Tibial artery (tissue), 4 donors: ENCODE measurements around the gene SCARF1.

ENCODE experiments used
- DNase-seq, 2 donors: peaks; one replicate each; pipeline ENCODE4 v3.0.0-alpha.2; 2019
- H3K27ac ChIP-seq, 2 donors: fragments of 200-600 bp; sonication (generic) in 1 of 2; 1 replicate in 1 of 2; 2 replicates in 1 of 2; pipeline ENCODE4 v1.5.1; 2018 to 2019; ENCODE audit warnings: mild to moderate bottlenecking in 1 of 2
- H3K27me3 ChIP-seq, 2 donors: fragments of 200-600 bp; sonication (generic) in 1 of 2; one replicate each; pipeline versions ENCODE4 v1.5.1 to v1.6.0; 2016 to 2019
- H3K36me3 ChIP-seq, 3 donors: fragments of 200-600 bp; sonication (generic) in 2 of 3; one replicate each; pipeline ENCODE4 v1.5.1; 2016 to 2019; ENCODE audit warnings: mild to moderate bottlenecking in 2 of 3
- H3K4me1 ChIP-seq, 4 donors: fragments of 200-600 bp; sonication (generic) in 2 of 4; 1 replicate in 3 of 4; 2 replicates in 1 of 4; pipeline ENCODE4 v1.5.1; 2016 to 2019
- H3K4me3 ChIP-seq, 2 donors: fragments of 200-600 bp; sonication (generic) in 1 of 2; 1 replicate in 1 of 2; 2 replicates in 1 of 2; pipeline ENCODE4 v1.5.1; 2018 to 2019; ENCODE audit warnings: mild to moderate bottlenecking in 2 of 2
- H3K9me3 ChIP-seq, 3 donors: fragments of 200-600 bp; sonication (generic) in 1 of 3; one replicate each; pipeline ENCODE4 v1.5.1; 2016 to 2019
- intact Hi-C: fragments of 100-400 bp; cut with DNase I; formaldehyde crosslinking; loops from one replicate; pipeline ENCODE4 v1.15.0; 2023; ENCODE audit warnings: low total_unique reads
- TF ChIP-seq, protein P1 (sequence below), 2 experiments: fragments of 200-600 bp in 1 of 2; fragments of 450-650 bp in 1 of 2; IDR thresholded peaks; one replicate each; pipeline ENCODE4 v1.5.1; 2017 to 2019; ENCODE audit warnings: antibody characterized with exemption in 2 of 2, mild to moderate bottlenecking in 1 of 2, moderate library complexity in 1 of 2

SCARF1 gene

DNA sequence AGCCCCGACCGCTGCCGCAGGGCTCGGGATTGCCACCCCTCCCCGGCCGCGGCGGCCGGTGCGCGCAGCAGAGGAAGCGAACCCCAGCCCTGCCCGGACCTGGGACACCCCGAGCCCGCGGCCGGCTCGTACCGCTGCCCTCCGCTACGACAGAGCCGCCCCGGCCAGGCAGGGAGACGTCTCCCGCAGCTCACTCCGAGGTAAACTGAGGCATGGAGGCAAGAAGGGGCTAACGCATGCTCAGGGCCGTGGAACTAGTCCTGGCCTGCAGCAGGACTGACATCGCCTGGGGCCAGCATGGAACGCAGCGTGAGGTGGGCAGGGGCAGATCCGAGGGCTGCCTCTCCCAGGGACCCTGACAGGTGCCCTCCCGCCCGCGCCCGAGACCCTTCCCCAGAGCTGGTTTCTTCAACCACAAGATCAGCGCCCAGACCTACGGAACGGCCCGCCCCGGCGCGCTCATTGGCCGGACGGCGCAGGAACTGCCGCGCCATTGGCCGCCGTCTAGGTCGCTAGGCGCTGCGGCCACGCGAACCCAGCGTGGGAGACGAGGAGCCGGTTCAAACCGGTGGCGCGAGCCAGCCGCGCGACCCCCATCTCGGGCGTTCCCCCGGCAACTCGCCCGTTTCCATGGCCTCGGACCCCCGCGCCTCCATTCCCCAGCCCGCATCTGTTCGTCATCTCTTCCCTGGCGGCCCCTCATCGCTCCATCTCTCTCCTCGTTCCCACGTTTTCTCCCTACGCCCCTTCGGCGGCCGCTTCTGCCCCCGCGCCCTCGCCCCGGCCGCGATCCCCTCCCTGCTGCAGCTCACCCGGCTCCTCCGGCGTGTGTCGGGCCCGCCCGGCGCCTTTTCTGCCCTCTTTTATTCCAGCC, 17.3 kb downstream of the SCARF1 start, which contains the start of gene SLC43A2:
Gene SLC43A2 (minus strand): TSS at position 853 of the 874 bp plus-strand sequence. CDS start 960 bp downstream, outside the sequence.
- Histone ChIP-seq H3K27me3 (no peaks in the 10 kb centered on the region), H3K36me3 (no peaks in the 10 kb centered on the region), H3K9me3 (no peaks in the 10 kb centered on the region), H3K4me1 (peaks cover 0 to 31% (median 24%) of the 10 kb centered on the region in 4 donors), H3K27ac (peak within 1 kb of the TSS; percentile 85 to 87), H3K4me3 (peak within 1 kb of the TSS; percentile 64 to 79)
- intact Hi-C loops, result loop anchor here (2.0 kb wide), 1 partner anchor 53 kb away; no protein-coding TSS in a partner anchor
- TF ChIP-seq, protein P1, sequence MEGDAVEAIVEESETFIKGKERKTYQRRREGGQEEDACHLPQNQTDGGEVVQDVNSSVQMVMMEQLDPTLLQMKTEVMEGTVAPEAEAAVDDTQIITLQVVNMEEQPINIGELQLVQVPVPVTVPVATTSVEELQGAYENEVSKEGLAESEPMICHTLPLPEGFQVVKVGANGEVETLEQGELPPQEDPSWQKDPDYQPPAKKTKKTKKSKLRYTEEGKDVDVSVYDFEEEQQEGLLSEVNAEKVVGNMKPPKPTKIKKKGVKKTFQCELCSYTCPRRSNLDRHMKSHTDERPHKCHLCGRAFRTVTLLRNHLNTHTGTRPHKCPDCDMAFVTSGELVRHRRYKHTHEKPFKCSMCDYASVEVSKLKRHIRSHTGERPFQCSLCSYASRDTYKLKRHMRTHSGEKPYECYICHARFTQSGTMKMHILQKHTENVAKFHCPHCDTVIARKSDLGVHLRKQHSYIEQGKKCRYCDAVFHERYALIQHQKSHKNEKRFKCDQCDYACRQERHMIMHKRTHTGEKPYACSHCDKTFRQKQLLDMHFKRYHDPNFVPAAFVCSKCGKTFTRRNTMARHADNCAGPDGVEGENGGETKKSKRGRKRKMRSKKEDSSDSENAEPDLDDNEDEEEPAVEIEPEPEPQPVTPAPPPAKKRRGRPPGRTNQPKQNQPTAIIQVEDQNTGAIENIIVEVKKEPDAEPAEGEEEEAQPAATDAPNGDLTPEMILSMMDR (IDR thresholded peaks at IDR 0.05), result peak in 1 of 2 experiments; percentile 29
- peak; percentile 78 to 88 for DNase-seq

DNA sequence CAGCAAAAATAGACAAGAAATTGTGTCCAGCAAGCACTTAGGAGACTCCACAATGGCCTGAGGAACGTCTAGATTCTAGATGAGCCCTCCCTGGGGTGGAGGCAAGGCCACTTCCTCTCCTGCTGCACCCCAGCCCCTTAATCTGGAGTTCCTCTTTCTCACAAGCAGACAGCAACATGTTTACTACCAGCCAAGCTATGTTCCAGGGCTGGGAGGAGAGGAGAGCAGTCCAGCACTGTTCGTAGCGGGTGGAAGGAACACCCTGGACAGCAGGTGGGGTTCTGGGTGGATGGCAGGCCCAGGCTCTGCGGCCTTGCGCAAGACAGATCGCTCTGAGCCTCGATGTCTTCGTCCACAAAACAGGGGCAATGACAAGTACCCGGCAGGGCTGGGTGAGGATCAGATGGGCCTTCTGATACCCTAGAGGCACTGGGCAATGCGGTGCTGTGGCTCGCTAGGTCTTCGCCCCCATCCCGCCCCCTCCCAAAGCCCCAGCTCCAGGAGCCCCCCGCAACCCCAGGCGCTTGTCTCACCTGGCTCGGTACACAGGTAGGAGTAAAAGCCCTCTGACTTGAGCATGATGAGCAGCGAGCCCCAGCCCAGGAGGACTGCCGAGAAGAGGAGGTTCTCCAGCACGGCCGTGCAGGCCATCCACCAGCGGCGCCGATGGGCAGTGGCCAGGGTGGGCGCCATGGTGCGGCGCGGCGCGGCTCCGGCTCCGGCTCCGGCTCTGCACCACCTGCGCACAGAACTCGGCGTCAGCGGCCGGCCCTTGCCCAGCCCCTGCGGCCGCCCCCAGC, 18.1 kb downstream of the SCARF1 start:
- no peaks in the 10 kb centered on the region for H3K27me3 ChIP-seq
- H3K4me1 ChIP-seq, result peaks cover 0 to 31% (median 24%) of the 10 kb centered on the region in 4 donors
- intact Hi-C loops, result no loop called here
- peaks cover 0 to 4% (median 0%) of the 10 kb centered on the region in 3 donors for H3K36me3 ChIP-seq
- DNase-seq, result peak in 1 of 2 donors; percentile 48
- peak overlapping the region; percentile 64 to 79 for H3K4me3 ChIP-seq
- H3K9me3 ChIP-seq, result no peaks in the 10 kb centered on the region
- TF ChIP-seq, protein P1 (IDR thresholded peaks at IDR 0.05), result no peak
- H3K27ac ChIP-seq, result peak overlapping the region; percentile 85 to 87

DNA sequence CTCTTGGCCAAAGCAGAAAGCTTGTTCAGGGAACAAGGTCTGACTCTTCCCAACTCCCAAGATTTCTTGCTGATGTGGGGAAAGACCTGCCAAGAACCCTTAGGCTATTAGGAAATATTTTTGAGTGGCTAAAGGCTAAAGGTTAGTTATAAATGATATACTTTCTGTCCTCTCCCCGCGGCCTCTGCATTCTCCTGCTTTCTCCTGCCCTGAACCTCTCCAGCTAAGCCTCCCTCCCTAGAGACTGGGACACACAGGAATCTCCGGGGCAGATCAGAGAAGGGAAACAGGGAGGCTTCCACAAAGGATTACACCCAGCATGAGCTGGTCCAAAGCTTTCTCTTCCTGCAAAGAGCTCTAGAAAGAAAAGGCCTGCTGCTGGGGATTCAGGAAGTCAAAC, 19.2 kb downstream of the SCARF1 start:
- TF ChIP-seq, protein P1 (IDR thresholded peaks at IDR 0.05), result no peak
- Histone ChIP-seq H3K36me3 (peaks cover 0 to 10% (median 3%) of the 10 kb centered on the region in 3 donors), H3K9me3 (no peaks in the 10 kb centered on the region), H3K27ac (no peak overlapping the region), H3K27me3 (no peaks in the 10 kb centered on the region), H3K4me1 (peaks cover 0 to 31% (median 24%) of the 10 kb centered on the region in 4 donors), H3K4me3 (no peak overlapping the region)
- intact Hi-C loops, result no loop called here
- DNase-seq, result no peak

DNA sequence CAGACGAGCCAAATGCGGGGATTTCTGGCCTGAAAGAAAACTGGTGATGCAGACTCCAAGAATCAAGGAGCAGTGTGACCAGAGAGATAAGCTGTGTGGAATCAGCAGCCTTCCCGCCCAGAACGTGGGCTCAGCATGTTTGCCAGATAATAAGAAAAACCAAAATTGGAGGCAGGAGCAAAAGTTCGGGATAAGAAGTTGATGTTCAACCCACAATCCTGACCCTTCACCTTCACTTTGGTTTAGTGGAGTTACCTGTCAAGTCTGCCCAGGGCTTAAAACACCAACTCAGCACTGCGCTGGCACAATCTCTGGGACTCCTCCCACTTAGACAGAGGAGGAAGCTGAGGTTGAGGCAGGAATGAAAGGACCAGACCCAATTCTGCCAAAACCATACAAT, 20.0 kb downstream of the SCARF1 start:
- peaks cover 0 to 36% (median 24%) of the 10 kb centered on the region in 4 donors for H3K4me1 ChIP-seq
- H3K27me3 ChIP-seq, result no peaks in the 10 kb centered on the region
- intact Hi-C loops, result no loop called here
- TF ChIP-seq, protein P1 (IDR thresholded peaks at IDR 0.05), result no peak
- no peaks in the 10 kb centered on the region for H3K9me3 ChIP-seq
- H3K36me3 ChIP-seq, result peaks cover 0 to 10% (median 4%) of the 10 kb centered on the region in 3 donors
- no peak for DNase-seq
- H3K27ac ChIP-seq, result no peak overlapping the region
- no peak overlapping the region for H3K4me3 ChIP-seq

DNA sequence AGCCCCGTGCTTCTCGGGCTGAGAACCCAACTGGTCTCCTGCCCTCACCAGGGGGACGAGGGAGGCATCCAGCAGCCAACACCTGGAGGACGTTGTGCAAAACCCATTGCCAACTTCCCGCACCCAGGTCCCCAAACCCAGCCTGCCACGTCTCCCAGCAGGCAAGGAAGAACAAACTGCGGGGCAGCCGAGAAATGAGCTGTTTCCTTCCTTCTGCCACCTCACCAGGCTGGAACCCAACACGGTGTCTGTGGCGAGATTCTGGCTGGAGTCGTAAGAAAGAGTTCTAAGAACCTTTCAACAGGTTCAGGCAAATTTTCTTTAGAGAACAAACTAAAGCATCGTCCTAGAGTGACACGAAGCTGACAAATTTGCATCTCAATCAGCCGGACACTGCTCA, 20.5 kb downstream of the SCARF1 start:
- no peak for DNase-seq
- Histone ChIP-seq H3K27ac (no peak overlapping the region), H3K4me1 (peaks cover 0 to 36% (median 24%) of the 10 kb centered on the region in 4 donors), H3K4me3 (no peak overlapping the region), H3K27me3 (no peaks in the 10 kb centered on the region), H3K36me3 (peaks cover 0 to 10% (median 4%) of the 10 kb centered on the region in 3 donors), H3K9me3 (no peaks in the 10 kb centered on the region)
- TF ChIP-seq, protein P1 (IDR thresholded peaks at IDR 0.05), result no peak
- intact Hi-C loops, result no loop called here
